Nephron progenitor cell (in vitro differentiated cells): ENCODE measurements around the gene TMPRSS11D.

ENCODE experiments used
- DNase-seq: peaks from one replicate; pipeline ENCODE4 v3.0.0; 2021
- H3K27ac Mint-ChIP-seq: 2 replicates; pipeline ENCODE4 v1.8.0; 2021; ENCODE audit warnings: mild to moderate bottlenecking, moderate library complexity, mixed read lengths
- H3K27me3 Mint-ChIP-seq: 2 replicates; pipeline ENCODE4 v1.8.0; 2021; ENCODE audit warnings: mild to moderate bottlenecking, low read depth, mixed read lengths; ENCODE audit not compliant: poor library complexity
- H3K36me3 Mint-ChIP-seq: 2 replicates; pipeline ENCODE4 v1.8.0; 2021; ENCODE audit warnings: low read depth, mixed read lengths
- H3K4me1 Mint-ChIP-seq: 2 replicates; pipeline ENCODE4 v1.8.0; 2021; ENCODE audit warnings: mixed read lengths
- H3K4me3 Mint-ChIP-seq: 2 replicates; pipeline ENCODE4 v1.8.0; 2021; ENCODE audit warnings: mild to moderate bottlenecking, moderate library complexity, mixed read lengths
- H3K9me3 Mint-ChIP-seq: 2 replicates; pipeline ENCODE4 v1.8.0; 2021; ENCODE audit warnings: mild to moderate bottlenecking, moderate library complexity, mixed read lengths
- TF ChIP-seq, protein P1 (sequence below): fragments of 200-600 bp; sonication (generic); IDR thresholded peaks from 2 replicates; pipeline ENCODE4 v1.5.0; 2021; ENCODE audit warnings: antibody characterized with exemption

The TMPRSS11D gene

DNA sequence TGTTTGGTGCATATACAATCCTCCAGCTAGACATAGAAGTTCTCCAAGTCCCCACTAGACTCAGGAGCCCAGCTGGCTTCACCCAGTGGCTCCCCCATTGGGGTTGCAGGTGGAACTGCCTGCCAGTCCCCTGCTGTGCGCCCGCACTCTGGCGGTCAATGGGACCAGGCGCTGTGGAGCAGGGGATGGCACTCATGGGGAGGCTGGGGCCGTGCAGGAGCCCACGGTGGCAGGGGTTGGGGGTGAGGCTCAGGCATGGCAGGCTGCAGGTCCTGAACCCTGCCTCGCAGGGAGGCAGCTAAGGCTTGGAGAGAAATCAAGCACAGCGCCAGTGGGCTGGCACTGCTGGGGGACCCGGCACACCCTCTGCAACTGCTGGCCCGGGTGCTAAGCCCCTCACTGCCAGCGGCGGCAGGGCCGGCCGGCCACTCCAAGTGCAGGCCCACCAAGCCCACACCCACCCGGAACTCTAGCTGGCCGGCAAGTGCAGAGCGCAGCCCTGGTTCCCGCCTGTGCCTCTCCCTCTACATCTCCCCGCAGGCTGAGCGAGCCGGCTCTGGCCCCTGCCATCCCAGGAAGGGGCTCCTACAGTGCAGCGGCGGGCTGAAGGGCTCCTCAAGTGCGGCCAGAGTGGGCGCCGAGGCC, 12.7 kb upstream of the TMPRSS11D start:
- H3K27me3 Mint-ChIP-seq: no peaks in the 10 kb centered on the region
- H3K9me3 Mint-ChIP-seq: peaks cover 3% of the 10 kb centered on the region
- no peak for DNase-seq
- H3K4me1 Mint-ChIP-seq: no peaks in the 10 kb centered on the region
- no peak overlapping the region for H3K27ac Mint-ChIP-seq
- H3K36me3 Mint-ChIP-seq: no peaks in the 10 kb centered on the region
- H3K4me3 Mint-ChIP-seq: no peak overlapping the region
- TF ChIP-seq, protein P1, sequence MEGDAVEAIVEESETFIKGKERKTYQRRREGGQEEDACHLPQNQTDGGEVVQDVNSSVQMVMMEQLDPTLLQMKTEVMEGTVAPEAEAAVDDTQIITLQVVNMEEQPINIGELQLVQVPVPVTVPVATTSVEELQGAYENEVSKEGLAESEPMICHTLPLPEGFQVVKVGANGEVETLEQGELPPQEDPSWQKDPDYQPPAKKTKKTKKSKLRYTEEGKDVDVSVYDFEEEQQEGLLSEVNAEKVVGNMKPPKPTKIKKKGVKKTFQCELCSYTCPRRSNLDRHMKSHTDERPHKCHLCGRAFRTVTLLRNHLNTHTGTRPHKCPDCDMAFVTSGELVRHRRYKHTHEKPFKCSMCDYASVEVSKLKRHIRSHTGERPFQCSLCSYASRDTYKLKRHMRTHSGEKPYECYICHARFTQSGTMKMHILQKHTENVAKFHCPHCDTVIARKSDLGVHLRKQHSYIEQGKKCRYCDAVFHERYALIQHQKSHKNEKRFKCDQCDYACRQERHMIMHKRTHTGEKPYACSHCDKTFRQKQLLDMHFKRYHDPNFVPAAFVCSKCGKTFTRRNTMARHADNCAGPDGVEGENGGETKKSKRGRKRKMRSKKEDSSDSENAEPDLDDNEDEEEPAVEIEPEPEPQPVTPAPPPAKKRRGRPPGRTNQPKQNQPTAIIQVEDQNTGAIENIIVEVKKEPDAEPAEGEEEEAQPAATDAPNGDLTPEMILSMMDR: no peak

DNA sequence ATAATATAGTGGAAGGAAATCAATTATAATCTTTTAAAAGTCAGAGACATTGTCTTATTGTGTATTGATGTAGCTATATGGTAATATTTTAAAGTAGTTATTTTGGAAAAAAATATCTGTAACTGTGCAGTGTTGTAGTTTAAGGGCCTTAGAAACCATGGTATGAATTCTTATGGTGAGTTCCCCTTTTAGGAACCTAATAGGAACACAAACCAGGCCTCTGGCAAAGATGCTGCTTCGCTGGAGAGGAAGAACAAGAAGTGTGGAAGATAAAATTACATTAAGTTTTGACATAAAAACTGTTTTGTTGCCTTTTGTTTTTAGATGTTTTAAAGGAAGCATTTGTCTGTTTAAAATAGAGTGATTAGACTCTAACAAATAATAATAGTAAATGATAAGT, 10.9 kb upstream of the TMPRSS11D start:
- no peak overlapping the region for H3K4me3 Mint-ChIP-seq
- no peak overlapping the region for H3K27ac Mint-ChIP-seq
- TF ChIP-seq, protein P1: no peak
- H3K36me3 Mint-ChIP-seq: no peaks in the 10 kb centered on the region
- DNase-seq: no peak
- H3K4me1 Mint-ChIP-seq: no peaks in the 10 kb centered on the region
- H3K27me3 Mint-ChIP-seq: no peaks in the 10 kb centered on the region
- peaks cover 3% of the 10 kb centered on the region for H3K9me3 Mint-ChIP-seq

DNA sequence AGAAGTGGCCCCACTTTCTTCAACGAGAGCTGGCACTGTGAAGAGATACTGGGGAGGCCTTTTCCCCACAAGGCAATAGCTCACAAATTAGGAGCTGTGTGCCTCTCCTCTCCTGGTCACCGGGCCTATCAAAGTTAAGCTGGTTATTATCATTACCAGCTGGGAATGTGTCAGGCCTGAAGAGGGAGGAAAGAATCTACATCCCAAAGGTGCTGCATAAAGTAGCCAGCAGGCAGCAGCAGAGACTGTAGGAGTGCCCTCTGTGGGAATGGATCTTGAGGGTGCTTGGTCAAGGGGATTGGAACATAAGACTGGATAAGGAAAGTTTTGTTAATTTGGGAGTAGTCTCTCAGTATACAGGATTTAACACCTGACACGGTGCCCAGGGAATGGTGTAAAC, 9.1 kb upstream of the TMPRSS11D start:
- Mint-ChIP-seq H3K9me3 (peaks cover 3% of the 10 kb centered on the region), H3K4me3 (no peak overlapping the region)

DNA sequence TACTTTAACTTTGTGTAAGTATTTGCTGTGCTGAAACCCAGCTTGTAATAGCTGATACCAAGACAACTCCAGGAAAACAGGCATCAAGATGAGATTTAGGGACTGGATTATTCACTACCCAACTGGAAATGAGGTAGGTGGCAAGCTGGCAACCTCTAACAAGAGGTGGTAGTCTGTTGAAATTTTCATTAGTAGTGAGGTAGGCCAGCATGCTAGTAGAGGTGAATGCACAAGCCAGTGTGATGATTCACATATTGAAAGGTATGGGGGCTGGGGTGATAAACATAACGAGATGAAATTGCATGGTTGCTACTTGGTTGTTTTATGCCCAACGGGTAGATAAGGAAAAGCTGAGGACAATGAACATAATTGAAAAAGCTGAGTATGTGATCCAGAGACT, 8.5 kb upstream of the TMPRSS11D start:
- no peaks in the 10 kb centered on the region for H3K4me1 Mint-ChIP-seq
- H3K27ac Mint-ChIP-seq: no peak overlapping the region
- peaks cover 3% of the 10 kb centered on the region for H3K9me3 Mint-ChIP-seq
- TF ChIP-seq, protein P1: no peak
- no peak for DNase-seq
- H3K27me3 Mint-ChIP-seq: no peaks in the 10 kb centered on the region
- H3K4me3 Mint-ChIP-seq: no peak overlapping the region
- no peaks in the 10 kb centered on the region for H3K36me3 Mint-ChIP-seq

More for the DNA sequence above, 9.1 kb upstream of the TMPRSS11D start:
- Mint-ChIP-seq H3K36me3 (no peaks in the 10 kb centered on the region), H3K27me3 (no peaks in the 10 kb centered on the region), H3K27ac (no peak overlapping the region), H3K4me1 (no peaks in the 10 kb centered on the region)
- TF ChIP-seq, protein P1: no peak
- DNase-seq: no peak

DNA sequence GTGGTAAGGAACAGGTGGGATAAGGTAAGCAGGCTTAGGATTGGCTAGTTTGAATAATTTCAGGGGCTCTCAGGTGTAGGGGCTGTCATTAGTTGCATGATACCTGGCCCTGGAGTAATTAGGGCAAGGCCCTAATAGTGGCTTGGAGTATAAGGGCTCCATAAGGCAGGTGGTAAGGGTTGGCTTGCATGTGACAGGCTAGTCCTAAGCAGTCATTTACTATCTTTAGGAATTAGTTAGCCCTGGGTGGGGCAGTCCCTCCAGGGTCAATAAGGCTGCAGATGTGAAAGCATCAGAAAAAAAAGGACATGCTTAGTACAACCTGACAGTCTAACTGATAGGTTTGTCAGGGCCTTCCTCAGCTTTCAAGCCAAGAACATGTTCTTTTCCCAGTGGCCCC, 7.8 kb upstream of the TMPRSS11D start:
- TF ChIP-seq, protein P1: no peak
- Mint-ChIP-seq H3K4me1 (no peaks in the 10 kb centered on the region), H3K9me3 (peaks cover 3% of the 10 kb centered on the region), H3K36me3 (no peaks in the 10 kb centered on the region), H3K27me3 (no peaks in the 10 kb centered on the region), H3K4me3 (no peak overlapping the region), H3K27ac (no peak overlapping the region)
- DNase-seq: no peak

DNA sequence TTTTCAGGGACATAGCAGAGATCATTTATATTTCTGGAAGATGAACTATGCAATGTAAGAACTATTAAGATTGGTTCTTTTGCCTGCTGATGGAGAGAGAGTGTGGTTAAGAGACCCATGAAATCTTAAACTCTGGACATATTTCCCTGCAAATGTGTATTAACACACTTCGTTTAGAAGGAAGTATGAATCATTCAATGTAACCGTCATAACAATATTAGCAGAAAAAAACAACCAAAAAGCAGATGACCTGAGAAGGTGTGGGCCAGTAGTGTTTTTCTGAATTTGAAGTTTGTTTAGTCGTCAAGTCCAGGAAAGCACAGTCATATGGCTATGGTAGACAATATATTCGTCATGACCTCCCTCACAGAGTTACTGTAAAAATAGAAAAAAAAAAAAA, 2.5 kb upstream of the TMPRSS11D start:
- Mint-ChIP-seq H3K27me3 (no peaks in the 10 kb centered on the region), H3K4me3 (no peak overlapping the region), H3K27ac (no peak overlapping the region), H3K4me1 (no peaks in the 10 kb centered on the region), H3K36me3 (no peaks in the 10 kb centered on the region), H3K9me3 (no peaks in the 10 kb centered on the region)
- no peak for DNase-seq
- TF ChIP-seq, protein P1: no peak
